Lung (tissue), 12 donors: ENCODE measurements around the gene OR8S1. TPM values are rescaled to one million over a fixed set of nuclear protein-coding genes. Genes with fewer than 3 reads are reported as not detected.
"Not testable (repeated sequence)": the region's sequence is repeated elsewhere in the genome, so short reads cannot be mapped to it uniquely, and the experiment has no call there.

Experiments
- ATAC-seq: fragments of 200-7000 bp; cut with Tn5 transposase; one replicate; pipeline ENCODE4 v1.9.1; 2020; ENCODE audit warnings: moderate number of reproducible peaks; ENCODE audit not compliant: insufficient read depth, low FRiP score
- DNase-seq, 3 donors: peaks; one replicate each; pipeline ENCODE4 v3.0.0-alpha.2; 2013 to 2017
- H3K27ac ChIP-seq, 2 donors: one replicate each; pipeline ENCODE4 v1.5.1; 2013; ENCODE audit warnings: mild to moderate bottlenecking in 2 of 2, moderate library complexity in 2 of 2, control low read depth in 1 of 2, inconsistent platforms in 1 of 2, low read depth in 1 of 2, low read length in 1 of 2
- H3K27me3 ChIP-seq, 3 donors: one replicate each; pipeline ENCODE4 v1.5.1; 2013; ENCODE audit warnings: low read length in 2 of 3; ENCODE audit not compliant: control insufficient read depth in 3 of 3, insufficient read depth in 3 of 3
- H3K36me3 ChIP-seq, 4 donors: one replicate each; pipeline ENCODE4 v1.5.1; 2013; ENCODE audit warnings: low read length in 4 of 4, mild to moderate bottlenecking in 1 of 4, moderate library complexity in 1 of 4; ENCODE audit not compliant: control insufficient read depth in 4 of 4, insufficient read depth in 4 of 4
- H3K4me1 ChIP-seq, 5 donors: one replicate each; pipeline ENCODE4 v1.5.1; 2013; ENCODE audit warnings: low read length in 5 of 5, mild to moderate bottlenecking in 2 of 5, moderate library complexity in 1 of 5; ENCODE audit not compliant: control insufficient read depth in 5 of 5, insufficient read depth in 5 of 5
- H3K4me3 ChIP-seq: one replicate; pipeline ENCODE4 v1.5.1; 2013; ENCODE audit warnings: mild to moderate bottlenecking, control low read depth, moderate library complexity
- H3K9ac ChIP-seq, 2 donors: one replicate each; pipeline ENCODE4 v1.5.1; 2013; ENCODE audit warnings: low read length in 2 of 2, control low read depth in 1 of 2; ENCODE audit not compliant: insufficient read depth in 1 of 2
- H3K9me3 ChIP-seq, 4 donors: one replicate each; pipeline ENCODE4 v1.5.1; 2013; ENCODE audit warnings: low read length in 3 of 4, mild to moderate bottlenecking in 1 of 4, moderate library complexity in 1 of 4; ENCODE audit not compliant: control insufficient read depth in 4 of 4, insufficient read depth in 3 of 4
- WGBS, 2 donors: extraction: QIAGEN DNeasy Blood & Tissue Kit; methylation state at CpG; one replicate each; pipeline ENCODE4 v1.1.7; 2013; 5-methylcytosine and 5-hydroxymethylcytosine counted together
- polyA plus RNA-seq, 2 donors: library from polyadenylated mRNA; stranded (reverse); fragments of 200-250 nt; gene quantifications; one replicate each; pipeline ENCODE4 v1.2.1, GENCODE V29; 2013
- total RNA-seq, 2 donors: library from RNA; depleted of rRNA in 1 of 2; stranded (reverse); fragments of >200 nt in 1 of 2; gene quantifications; one replicate each; pipeline ENCODE4 v1.2.1, GENCODE V29; 2014 to 2021
- TF ChIP-seq, protein P1 (sequence below): IDR thresholded peaks from 2 replicates; pipeline ENCODE4 v1.5.1; 2012; ENCODE audit warnings: mild to moderate bottlenecking; ENCODE audit errors: control extremely low read depth, extremely low read depth
- donor health status: control.
- donor health status: control.
- donor health status: Bipolar disorder and iron deficiency.
- donor health status: healthy.
- donor health status: DM: yes; HTN: yes; CAD: no.

Gene OR8S1
- total and polyA plus RNA-seq, 4 donors, result not detected

DNA sequence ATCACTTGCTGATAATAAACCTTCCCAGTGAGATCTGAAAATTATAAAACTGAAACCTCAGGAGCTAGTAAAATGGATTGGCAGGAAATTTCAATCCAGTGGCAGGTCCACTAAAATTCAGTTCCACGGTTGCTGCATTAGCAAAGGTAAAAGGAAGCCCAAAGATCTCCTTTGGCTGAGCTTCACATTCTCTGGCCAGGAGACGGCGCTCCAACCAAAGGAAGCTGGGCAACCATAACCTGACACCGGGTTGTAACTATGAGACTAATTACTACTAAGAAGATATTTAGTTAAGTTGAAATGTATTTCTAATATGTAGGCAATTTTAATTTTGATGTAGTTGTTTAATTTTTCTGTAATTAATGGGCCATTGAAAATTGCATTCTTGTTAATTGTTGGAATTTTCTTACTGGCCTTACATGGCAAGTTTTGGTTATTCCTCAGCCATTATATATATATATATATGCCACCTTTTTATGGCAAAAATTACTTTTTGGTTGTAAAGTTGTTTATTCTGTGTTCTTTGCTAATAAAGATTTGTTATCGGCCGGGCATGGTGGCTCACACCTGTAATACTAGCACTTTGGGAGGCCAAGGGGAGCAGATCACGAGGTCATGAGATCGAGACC lies 17.0 kb downstream of the OR8S1 start:
- Histone ChIP-seq H3K27me3 (no peaks in the 10 kb centered on the region), H3K9me3 (no peaks in the 10 kb centered on the region), H3K4me1 (no peaks in the 10 kb centered on the region), H3K27ac (no peak overlapping the region), H3K9ac (no peak overlapping the region), H3K36me3 (no peaks in the 10 kb centered on the region), H3K4me3 (no peak overlapping the region)
- DNase-seq (peak in 1 of 3 donors; percentile 26), ATAC-seq (no peak)
- TF ChIP-seq, protein P1, sequence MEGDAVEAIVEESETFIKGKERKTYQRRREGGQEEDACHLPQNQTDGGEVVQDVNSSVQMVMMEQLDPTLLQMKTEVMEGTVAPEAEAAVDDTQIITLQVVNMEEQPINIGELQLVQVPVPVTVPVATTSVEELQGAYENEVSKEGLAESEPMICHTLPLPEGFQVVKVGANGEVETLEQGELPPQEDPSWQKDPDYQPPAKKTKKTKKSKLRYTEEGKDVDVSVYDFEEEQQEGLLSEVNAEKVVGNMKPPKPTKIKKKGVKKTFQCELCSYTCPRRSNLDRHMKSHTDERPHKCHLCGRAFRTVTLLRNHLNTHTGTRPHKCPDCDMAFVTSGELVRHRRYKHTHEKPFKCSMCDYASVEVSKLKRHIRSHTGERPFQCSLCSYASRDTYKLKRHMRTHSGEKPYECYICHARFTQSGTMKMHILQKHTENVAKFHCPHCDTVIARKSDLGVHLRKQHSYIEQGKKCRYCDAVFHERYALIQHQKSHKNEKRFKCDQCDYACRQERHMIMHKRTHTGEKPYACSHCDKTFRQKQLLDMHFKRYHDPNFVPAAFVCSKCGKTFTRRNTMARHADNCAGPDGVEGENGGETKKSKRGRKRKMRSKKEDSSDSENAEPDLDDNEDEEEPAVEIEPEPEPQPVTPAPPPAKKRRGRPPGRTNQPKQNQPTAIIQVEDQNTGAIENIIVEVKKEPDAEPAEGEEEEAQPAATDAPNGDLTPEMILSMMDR, result no peak
- WGBS, 2 donors, result 51 to 64% methylated on average over 8 of the region's 8 CpGs

DNA sequence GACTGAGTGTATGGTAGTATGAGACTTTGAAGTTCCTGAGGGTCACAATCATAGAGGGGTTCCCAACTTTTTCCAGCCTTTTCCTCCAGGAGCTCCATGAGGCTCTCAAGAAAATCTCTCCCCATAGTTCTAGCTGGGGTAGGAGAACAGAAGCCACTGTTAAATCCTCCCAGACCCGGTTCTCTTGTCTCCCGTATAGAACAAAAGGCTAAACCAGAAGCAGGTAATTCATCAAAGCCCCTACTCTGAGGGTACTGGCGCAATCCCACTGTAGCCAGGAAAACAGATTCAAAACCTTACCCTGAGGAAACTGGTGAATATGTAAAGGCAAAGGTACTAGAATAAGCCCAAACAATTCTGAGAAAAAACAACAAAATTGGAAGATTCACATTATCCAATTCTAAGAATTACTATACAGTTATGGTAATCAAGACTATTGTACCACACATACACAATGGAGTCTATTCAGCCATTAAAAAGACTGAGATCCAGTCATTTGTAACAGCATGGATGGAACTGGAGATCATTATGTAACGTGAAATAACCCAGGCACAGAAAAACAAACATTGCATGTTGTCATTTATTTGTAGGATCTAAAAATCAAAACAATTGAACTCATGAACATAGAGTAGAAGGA lies 20.5 kb downstream of the OR8S1 start:
- TF ChIP-seq, protein P1, result no peak
- H3K9me3 ChIP-seq, result no peaks in the 10 kb centered on the region
- H3K27me3 ChIP-seq, result no peaks in the 10 kb centered on the region
- H3K4me3 ChIP-seq, result no peak overlapping the region
- no peak for ATAC-seq
- H3K4me1 ChIP-seq, result no peaks in the 10 kb centered on the region
- H3K27ac ChIP-seq, result no peak overlapping the region
- H3K36me3 ChIP-seq, result no peaks in the 10 kb centered on the region
- H3K9ac ChIP-seq, result no peak overlapping the region
- no peak for DNase-seq
- 47 to 62% methylated on average over 4 of the region's 4 CpGs for WGBS, 2 donors

DNA sequence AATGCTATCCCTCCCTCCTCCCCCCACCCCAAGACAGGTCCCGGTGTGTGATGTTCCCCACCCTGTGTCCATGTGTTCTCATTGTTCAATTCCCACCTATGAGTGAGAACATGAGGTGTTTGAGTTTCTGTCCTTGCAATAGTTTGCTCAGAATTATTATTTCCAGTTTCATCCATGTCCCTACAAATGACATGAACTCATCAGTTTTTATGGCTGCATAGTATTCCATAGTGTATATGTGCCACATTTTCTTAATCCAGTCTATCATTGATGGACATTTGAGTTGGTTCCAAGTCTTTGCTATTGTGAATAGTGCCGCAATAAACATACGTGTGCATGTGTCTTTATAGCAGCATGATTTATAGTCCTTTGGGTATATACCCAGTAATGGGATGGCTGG lies 21.6 kb downstream of the OR8S1 start:
- H3K9ac ChIP-seq, H3K4me1 ChIP-seq, DNase-seq, H3K4me3 ChIP-seq, H3K36me3 ChIP-seq, ATAC-seq, H3K27ac ChIP-seq, H3K9me3 ChIP-seq, H3K27me3 ChIP-seq: not testable (repeated sequence)
- 77 to 95% methylated on average over 1 to 2 of the region's 3 CpGs for WGBS, 2 donors

DNA sequence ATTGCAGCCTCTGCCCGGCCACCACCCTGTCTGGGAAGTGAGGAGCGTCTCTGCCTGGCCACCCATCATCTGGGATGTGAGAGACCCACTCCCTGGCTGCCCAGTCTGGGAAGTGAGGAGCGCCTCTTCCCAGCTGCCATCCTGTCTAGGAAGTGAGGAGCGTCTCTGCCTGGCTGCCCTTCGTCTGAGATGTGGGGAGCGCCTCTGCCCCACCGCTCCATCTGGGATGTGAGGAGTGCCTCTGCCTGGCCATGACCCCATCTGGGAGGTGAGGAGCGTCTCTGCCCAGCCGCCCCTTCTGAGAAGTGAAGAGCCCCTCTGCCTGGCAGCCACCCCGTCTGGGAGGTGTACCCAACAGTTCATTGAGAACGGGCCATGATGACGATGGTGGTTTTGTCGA lies 26.2 kb downstream of the OR8S1 start:
- H3K9ac ChIP-seq, DNase-seq, H3K27ac ChIP-seq, H3K4me1 ChIP-seq, H3K36me3 ChIP-seq, H3K4me3 ChIP-seq, H3K27me3 ChIP-seq, ATAC-seq, H3K9me3 ChIP-seq: not testable (repeated sequence)
- 85 to 91% methylated on average over 11 to 13 of the region's 13 CpGs for WGBS, 2 donors

DNA sequence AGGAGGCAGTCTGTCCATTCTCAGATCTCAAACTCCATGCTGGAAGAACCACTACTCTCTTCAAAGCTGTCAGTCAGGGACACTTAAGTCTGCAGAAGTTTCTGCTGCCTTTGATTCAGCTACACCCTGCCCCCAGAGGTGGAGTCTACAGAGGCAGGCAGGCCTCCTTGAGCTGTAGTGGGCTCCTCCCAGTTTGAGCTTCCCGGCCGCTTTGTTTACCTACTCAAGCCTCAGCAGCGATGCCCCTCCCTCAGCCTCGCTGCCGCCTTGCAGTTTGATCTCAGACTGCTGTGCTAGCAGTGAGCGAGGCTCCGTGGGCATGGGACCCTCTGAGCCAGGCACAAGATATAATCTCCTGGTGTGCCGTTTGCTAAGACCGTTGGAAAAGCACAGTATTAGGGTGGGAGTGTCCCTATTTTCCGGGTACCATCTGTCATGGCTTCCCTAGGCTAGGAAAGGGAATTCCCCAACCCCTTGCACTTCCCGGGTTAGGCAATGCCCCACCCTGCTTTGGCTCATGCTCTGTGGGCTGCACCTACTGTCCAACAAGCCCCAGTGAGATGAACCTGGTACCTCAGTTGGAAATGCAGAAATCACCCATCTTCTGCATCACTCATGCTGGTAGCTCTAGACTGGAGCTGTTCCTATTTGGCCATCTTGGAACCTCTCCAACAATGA lies 28.4 kb downstream of the OR8S1 start:
- H3K27me3 ChIP-seq, H3K4me1 ChIP-seq, H3K36me3 ChIP-seq, H3K4me3 ChIP-seq, H3K27ac ChIP-seq, H3K9ac ChIP-seq, H3K9me3 ChIP-seq, ATAC-seq: not testable (repeated sequence)
- 57 to 64% methylated on average over 10 to 11 of the region's 11 CpGs for WGBS, 2 donors
- peak; percentile 4 to 26 (median 16) for DNase-seq
